ENCODE data around the gene LCT. TPM values are rescaled to one million over a fixed set of nuclear protein-coding genes. Genes with fewer than 3 reads are reported as not detected.

The LCT gene
- total and polyA plus RNA-seq, 2 of the 13 experiments (the other 11 are each of a cell fraction or from before 2014, with no cell fraction given) = not detected

- TF ChIP-seq PRMT3 (CRISPR knock-in tag; IDR thresholded peaks at IDR 0.05; ENCODE audit: borderline replicate concordance, low read depth) (no peak), GMEB2 (CRISPR knock-in tag; IDR thresholded peaks at IDR 0.05; ENCODE audit: low read depth) (no peak), RELA (CRISPR knock-in tag; IDR thresholded peaks at IDR 0.05) (no peak)
These were observed 14.9 kb upstream of the LCT start (continued) for GRCh38 chr2:135851858-135852257.

GRCh38 chr2:135850892-135851668, 14.1 kb upstream of the LCT start:
- H3K79me2 ChIP-seq (ENCODE audit: insufficient read depth, low read length) = no peaks in the 10 kb centered on the region
- FAIRE-seq (no peak), DNase-seq (ENCODE audit: low spot score) (peak; percentile 30), ATAC-seq (peak; percentile 78)
- ChIA-PET POLR2A (no interaction called here), CTCF (ENCODE audit: low intra/inter-chr PET ratio, low total read pairs) (no interaction called here)
- H4K20me1 ChIP-seq (ENCODE audit: insufficient read depth, low read length) = no peaks in the 10 kb centered on the region
- H3K27ac ChIP-seq (ENCODE audit: extremely low read length, insufficient read depth, low read length) = no peak overlapping the region
- intact Hi-C loops (cut with micrococcal nuclease; ENCODE audit: unreplicated experiment) = no loop called here
- H3K9ac ChIP-seq (ENCODE audit: insufficient read depth, low read depth, low read length) = no peak overlapping the region
- H3K9me3 ChIP-seq (ENCODE audit: low read length) = no peaks in the 10 kb centered on the region
- no TSS peak for BruUV-seq (replicated peaks)
- no peaks in the 10 kb centered on the region for H3K27me3 ChIP-seq (ENCODE audit: control insufficient read depth in 1 of 2, insufficient read depth in 2 of 2, low read length in 2 of 2)
- peaks cover 14% of the 10 kb centered on the region for H3K4me1 ChIP-seq (ENCODE audit: insufficient read depth, low read length)
- in situ Hi-C loops (cut with HindIII; ENCODE audit: extremely low pct_ligation_motif_present, low pct_unique_long_range_greater_than_20kb) = no loop called here
- no peaks in the 10 kb centered on the region for H3K36me3 ChIP-seq (replicated peaks in 1 of 2; ENCODE audit: control insufficient read depth in 1 of 2, insufficient read depth in 2 of 2, low read length in 2 of 2)
- H2AFZ ChIP-seq (ENCODE audit: low read length) = no peak overlapping the region
- no peak overlapping the region for H3K4me3 ChIP-seq (replicated peaks in 1 of 3; ENCODE audit: insufficient read depth in 1 of 3, low read depth in 2 of 3, low read length in 3 of 3)
- WGBS (ENCODE audit: low lambda C conversion rate) = 45% methylated on average over 17 of the region's 17 CpGs
- H3K4me2 ChIP-seq (ENCODE audit: low read depth, low read length) = peak overlapping the region; percentile 48
- TF ChIP-seq ZNF883 (CRISPR knock-in tag; IDR thresholded peaks at IDR 0.05; ENCODE audit: not compliant biosample characterization) (no peak), HNF4A (CRISPR knock-in tag; IDR thresholded peaks at IDR 0.05) (0 out of 2 replicates have a peak, but pooled peaks have one; percentile 24), HIC2 (CRISPR knock-in tag; IDR thresholded peaks at IDR 0.05; ENCODE audit: low read depth) (no peak), SCMH1 (CRISPR knock-in tag; IDR thresholded peaks at IDR 0.05; ENCODE audit: borderline replicate concordance) (no peak), PPARG (CRISPR knock-in tag; conservative IDR thresholded peaks at IDR 0.05) (peak; percentile 78), ZNF282 (IDR thresholded peaks at IDR 0.05; ENCODE audit: partially characterized antibody) (no peak), FOXP4 (CRISPR knock-in tag; IDR thresholded peaks at IDR 0.05) (no peak), NRL (CRISPR knock-in tag; IDR thresholded peaks at IDR 0.05; ENCODE audit: borderline replicate concordance) (no peak), SMYD3 (CRISPR knock-in tag; IDR thresholded peaks at IDR 0.05) (no peak)

Measured in HepG2 (cell line).